Osteoblast (primary cell): ENCODE results near the gene TLE7. TPM values are rescaled to one million over a fixed set of nuclear protein-coding genes. Genes with fewer than 3 reads are reported as not detected.

Experiments used
- DNase-seq: peaks from one replicate; pipeline ENCODE4 v3.0.0; 2011; ENCODE audit warnings: low spot score, mixed read lengths; ENCODE audit not compliant: insufficient read length; ENCODE audit errors: missing footprints
- H2AFZ ChIP-seq: 2 replicates; pipeline ENCODE4 v1.6.0; 2011; ENCODE audit warnings: mild to moderate bottlenecking, low read length
- H3K27ac ChIP-seq: 2 replicates; pipeline ENCODE4 v1.5.1; 2011; ENCODE audit warnings: mild to moderate bottlenecking, low read depth, low read length, moderate library complexity
- H3K27me3 ChIP-seq: 2 replicates; pipeline ENCODE4 v1.6.0; 2012; ENCODE audit warnings: mild to moderate bottlenecking, control low read depth, inconsistent platforms, low read length, moderate library complexity; ENCODE audit not compliant: insufficient read depth
- H3K36me3 ChIP-seq: 2 replicates; pipeline ENCODE4 v1.5.1; 2011; ENCODE audit warnings: mild to moderate bottlenecking, low read length, control low read depth, moderate library complexity; ENCODE audit not compliant: insufficient read depth
- H3K4me1 ChIP-seq: 2 replicates; pipeline ENCODE4 v1.5.1; 2011; ENCODE audit warnings: mild to moderate bottlenecking, low read length, control low read depth, moderate library complexity; ENCODE audit not compliant: insufficient read depth
- H3K4me2 ChIP-seq: 2 replicates; pipeline ENCODE4 v1.6.0; 2011; ENCODE audit warnings: mild to moderate bottlenecking, low read length; ENCODE audit not compliant: insufficient read depth
- H3K4me3 ChIP-seq: fragments of 200-600 bp; sonication (generic); 3 replicates; pipeline ENCODE4 v1.5.1; 2012; ENCODE audit warnings: mild to moderate bottlenecking, low read length, inconsistent platforms; ENCODE audit not compliant: insufficient read depth
- H3K79me2 ChIP-seq: 2 replicates; pipeline ENCODE4 v1.6.0; 2012; ENCODE audit warnings: mild to moderate bottlenecking, low read length, control low read depth, inconsistent platforms; ENCODE audit not compliant: insufficient read depth
- H3K9me3 ChIP-seq: 2 replicates; pipeline ENCODE4 v1.5.1; 2011; ENCODE audit warnings: low read depth, low read length, control low read depth
- H4K20me1 ChIP-seq: 2 replicates; pipeline ENCODE4 v1.6.0; 2012; ENCODE audit warnings: mild to moderate bottlenecking, low read length, control low read depth; ENCODE audit not compliant: insufficient read depth
- total RNA-seq: library from RNA; depleted of rRNA; stranded (reverse); fragments of >200 nt; gene quantifications from 2 replicates; pipeline ENCODE4 v1.2.3, GENCODE V29; 2012
- TF ChIP-seq, protein P1 (sequence below): IDR thresholded peaks from 2 replicates; pipeline ENCODE4 v1.5.1; 2011; ENCODE audit warnings: mild to moderate bottlenecking, low read depth, low read length, moderate library complexity; ENCODE audit errors: extremely low read depth

TLE7 gene
- total RNA-seq, 1 donor = not detected

DNA sequence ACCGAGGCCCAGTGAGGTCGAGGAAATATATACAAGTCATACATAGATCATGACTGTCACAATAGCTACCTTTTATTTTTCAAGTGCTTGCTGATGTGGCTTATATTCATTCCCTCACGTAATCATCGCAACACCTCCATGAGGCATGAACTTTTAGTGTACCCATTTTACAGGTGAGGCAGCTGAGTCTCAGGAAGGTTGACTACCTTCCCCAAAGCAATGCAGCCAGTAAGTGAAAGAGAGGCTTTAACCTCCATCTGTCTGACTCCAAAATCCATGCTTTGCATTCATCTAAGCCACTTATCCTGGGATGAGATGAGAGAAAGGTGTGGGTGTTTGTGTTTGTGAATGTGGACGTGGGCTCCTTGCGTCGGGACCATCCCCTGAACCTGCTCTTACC is 52.5 kb downstream of the TLE7 start:
- Histone ChIP-seq H3K27ac (no peak overlapping the region), H3K27me3 (peaks cover 3% of the 10 kb centered on the region), H3K79me2 (no peaks in the 10 kb centered on the region), H3K36me3 (no peaks in the 10 kb centered on the region), H3K4me2 (no peak overlapping the region), H4K20me1 (no peaks in the 10 kb centered on the region), H3K4me1 (no peaks in the 10 kb centered on the region), H3K9me3 (no peaks in the 10 kb centered on the region), H3K4me3 (no peak overlapping the region), H2AFZ (no peak overlapping the region)
- TF ChIP-seq, protein P1, sequence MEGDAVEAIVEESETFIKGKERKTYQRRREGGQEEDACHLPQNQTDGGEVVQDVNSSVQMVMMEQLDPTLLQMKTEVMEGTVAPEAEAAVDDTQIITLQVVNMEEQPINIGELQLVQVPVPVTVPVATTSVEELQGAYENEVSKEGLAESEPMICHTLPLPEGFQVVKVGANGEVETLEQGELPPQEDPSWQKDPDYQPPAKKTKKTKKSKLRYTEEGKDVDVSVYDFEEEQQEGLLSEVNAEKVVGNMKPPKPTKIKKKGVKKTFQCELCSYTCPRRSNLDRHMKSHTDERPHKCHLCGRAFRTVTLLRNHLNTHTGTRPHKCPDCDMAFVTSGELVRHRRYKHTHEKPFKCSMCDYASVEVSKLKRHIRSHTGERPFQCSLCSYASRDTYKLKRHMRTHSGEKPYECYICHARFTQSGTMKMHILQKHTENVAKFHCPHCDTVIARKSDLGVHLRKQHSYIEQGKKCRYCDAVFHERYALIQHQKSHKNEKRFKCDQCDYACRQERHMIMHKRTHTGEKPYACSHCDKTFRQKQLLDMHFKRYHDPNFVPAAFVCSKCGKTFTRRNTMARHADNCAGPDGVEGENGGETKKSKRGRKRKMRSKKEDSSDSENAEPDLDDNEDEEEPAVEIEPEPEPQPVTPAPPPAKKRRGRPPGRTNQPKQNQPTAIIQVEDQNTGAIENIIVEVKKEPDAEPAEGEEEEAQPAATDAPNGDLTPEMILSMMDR = no peak
- no peak for DNase-seq

DNA sequence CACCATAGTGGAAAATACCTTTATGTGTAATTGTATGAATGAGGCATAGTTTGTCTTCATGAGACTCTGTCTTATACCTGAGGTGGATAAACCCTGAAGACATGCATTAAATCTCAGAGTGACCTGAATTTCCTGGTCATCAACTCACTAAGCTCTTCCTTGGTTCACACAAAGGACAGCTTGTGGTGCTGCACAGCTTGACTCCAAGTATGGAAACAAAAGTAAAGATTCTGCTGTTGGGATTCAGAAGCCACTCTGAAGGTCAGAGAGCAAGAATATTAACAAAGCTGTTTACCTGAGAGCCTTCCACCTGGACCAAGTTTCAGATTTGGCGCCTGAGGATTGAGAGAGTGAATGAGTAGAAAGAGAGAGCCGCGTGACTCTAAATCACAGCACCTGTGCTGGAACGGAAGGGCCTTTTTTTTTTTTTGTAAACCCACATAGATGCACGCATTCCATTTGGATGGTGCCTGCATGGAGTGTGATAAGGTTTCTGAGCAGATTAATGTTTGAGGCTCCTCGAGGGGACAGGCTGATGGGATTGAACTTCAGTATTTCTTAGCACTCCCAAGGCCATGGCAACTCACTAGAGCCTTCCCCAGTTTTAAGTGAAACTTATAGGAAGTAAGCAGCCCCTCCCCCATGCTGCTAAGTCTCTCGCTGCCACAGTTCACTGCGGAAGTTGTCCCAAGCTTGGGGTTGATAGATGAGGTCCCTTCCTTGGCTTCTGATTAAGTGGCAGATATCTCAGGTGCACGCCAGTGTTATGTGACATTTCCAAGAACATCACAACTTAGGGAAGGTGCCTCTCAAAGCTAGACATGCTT is 54.6 kb downstream of the TLE7 start:
- Histone ChIP-seq H3K36me3 (no peaks in the 10 kb centered on the region), H3K4me3 (no peak overlapping the region)
- TF ChIP-seq, protein P1 = no peak

DNA sequence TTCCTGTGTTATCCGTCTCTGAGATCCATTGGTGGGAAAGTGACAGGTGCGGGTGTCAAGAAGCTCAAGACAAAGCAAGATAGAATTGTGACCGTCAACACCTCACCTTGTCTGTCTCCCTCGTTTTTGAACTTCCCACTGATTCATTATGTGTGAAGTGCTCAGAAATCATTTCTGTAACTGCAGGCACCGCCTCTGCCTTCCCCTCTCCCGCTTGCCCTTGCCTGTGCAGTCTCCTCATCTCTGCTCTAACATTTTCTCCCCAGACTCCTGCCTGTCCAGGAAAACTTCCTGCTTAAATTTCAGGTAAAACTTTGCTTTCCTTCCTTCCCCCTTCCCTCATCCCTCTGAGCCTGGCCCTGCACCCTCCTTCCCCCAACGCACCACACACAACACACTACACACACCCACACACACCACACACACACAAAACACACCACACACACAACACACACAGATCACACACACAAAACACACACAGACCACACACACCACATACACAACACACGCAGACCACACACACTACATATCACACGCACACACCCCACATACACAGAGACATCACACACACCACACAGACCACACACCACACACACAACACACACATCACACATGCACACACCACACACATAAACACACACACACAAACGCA is 57.7 kb downstream of the TLE7 start:
- no peak for DNase-seq
- Histone ChIP-seq H3K27me3 (no peaks in the 10 kb centered on the region), H3K36me3 (no peaks in the 10 kb centered on the region), H3K4me1 (no peaks in the 10 kb centered on the region), H3K4me3 (no peak overlapping the region), H3K4me2 (no peak overlapping the region), H3K79me2 (no peaks in the 10 kb centered on the region), H2AFZ (no peak overlapping the region), H3K27ac (no peak overlapping the region), H3K9me3 (no peaks in the 10 kb centered on the region), H4K20me1 (no peaks in the 10 kb centered on the region)
- TF ChIP-seq, protein P1 = no peak

More for the DNA sequence above, 54.6 kb downstream of the TLE7 start:
- no peak for DNase-seq
- H2AFZ ChIP-seq = no peak overlapping the region
- H3K27me3 ChIP-seq = peaks cover 1% of the 10 kb centered on the region
- H3K4me2 ChIP-seq = no peak overlapping the region
- H3K79me2 ChIP-seq = no peaks in the 10 kb centered on the region
- no peak overlapping the region for H3K27ac ChIP-seq
- H3K4me1 ChIP-seq = no peaks in the 10 kb centered on the region
- H4K20me1 ChIP-seq = no peaks in the 10 kb centered on the region
- no peaks in the 10 kb centered on the region for H3K9me3 ChIP-seq
